GM12892 (cell line): ENCODE data around the gene KDM1B.

ENCODE experiments used
- POLR2A ChIP-seq: IDR thresholded peaks from 2 replicates; pipeline ENCODE4 v1.6.1; 2011; ENCODE audit warnings: low read depth, low read length, control low read depth
- TAF1 ChIP-seq: IDR thresholded peaks from 2 replicates; pipeline ENCODE4 v1.6.1; 2011; ENCODE audit warnings: low read depth, mild to moderate bottlenecking, control low read depth, low read length, borderline replicate concordance

DNA sequence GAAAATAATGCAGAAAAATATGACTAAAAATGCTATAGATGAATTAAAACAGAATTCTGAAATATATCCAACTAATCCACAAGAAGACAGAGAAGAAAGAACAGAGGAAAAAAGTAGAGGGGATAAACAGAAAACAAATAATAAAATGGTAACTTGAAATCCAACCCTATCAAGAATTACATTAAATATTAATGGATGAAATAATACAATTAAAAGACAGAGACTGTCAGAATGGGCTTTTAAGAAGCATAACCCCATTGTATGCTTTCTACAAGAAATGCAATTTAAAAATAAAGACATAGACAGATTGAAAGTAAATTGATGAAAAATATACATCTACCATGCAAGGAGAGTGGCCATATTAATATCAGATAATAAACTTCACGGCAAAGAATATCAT, 48.2 kb upstream of the KDM1B start:
- TF ChIP-seq TAF1 (no peak), POLR2A (no peak)
